OCI-M2 (cell line): Measurements from ENCODE around the gene RPS26.
"Not testable (repeated sequence)": the region's sequence is repeated elsewhere in the genome, so short reads cannot be mapped to it uniquely, and the experiment has no call there.

Experiments
- DNase-seq: peaks from one replicate; lab custom pipeline; 2025; ENCODE audit not compliant: unreplicated experiment; lab: John Stamatoyannopoulos, UW

RPS26 gene

GRCh38 chr12:56020423-56021184 lies 21.1 kb upstream of the RPS26 start, which contains the start of gene IKZF4:
IKZF4 (plus strand) TSS chr12:56021043; CDS start chr12:56021494, 451 bp downstream.
- no peak for DNase-seq

DNA sequence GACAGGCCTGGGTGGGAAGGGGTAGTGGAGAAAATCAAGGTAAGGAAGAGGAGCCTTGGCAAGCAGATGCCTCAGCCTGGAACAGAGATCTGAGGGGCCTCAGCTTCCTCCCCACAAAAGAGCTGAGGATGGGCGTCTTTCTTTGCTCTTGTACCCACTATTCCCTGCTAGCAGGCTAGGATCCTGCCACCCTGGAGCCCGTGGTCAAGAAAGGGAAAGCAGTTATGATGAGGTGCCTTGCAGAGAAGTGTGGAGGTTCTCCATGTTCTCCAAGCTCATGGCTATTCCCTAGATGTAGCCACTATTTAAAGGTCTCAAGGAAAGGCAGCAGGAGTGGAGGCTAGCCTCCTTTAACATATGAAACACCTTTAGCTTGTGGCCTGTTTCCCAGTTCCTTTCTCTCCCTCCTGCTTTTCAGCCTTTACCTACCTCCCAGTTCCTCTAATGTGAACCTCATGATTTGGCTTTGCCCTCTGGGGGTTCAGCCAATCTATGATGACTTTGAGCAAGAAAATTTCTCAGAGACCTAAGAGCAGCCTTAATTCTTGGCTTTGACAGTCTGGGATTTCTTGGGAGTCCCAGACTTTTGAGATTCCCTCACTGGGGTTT lies 19.7 kb upstream of the RPS26 start:
- DNase-seq, result no peak

GRCh38 chr12:56028511-56029165 lies 13.1 kb upstream of the RPS26 start:
- DNase-seq, result no peak

- DNase-seq, result no peak
These were observed 12.6 kb upstream of the RPS26 start for GRCh38 chr12:56029166-56029519.

DNA sequence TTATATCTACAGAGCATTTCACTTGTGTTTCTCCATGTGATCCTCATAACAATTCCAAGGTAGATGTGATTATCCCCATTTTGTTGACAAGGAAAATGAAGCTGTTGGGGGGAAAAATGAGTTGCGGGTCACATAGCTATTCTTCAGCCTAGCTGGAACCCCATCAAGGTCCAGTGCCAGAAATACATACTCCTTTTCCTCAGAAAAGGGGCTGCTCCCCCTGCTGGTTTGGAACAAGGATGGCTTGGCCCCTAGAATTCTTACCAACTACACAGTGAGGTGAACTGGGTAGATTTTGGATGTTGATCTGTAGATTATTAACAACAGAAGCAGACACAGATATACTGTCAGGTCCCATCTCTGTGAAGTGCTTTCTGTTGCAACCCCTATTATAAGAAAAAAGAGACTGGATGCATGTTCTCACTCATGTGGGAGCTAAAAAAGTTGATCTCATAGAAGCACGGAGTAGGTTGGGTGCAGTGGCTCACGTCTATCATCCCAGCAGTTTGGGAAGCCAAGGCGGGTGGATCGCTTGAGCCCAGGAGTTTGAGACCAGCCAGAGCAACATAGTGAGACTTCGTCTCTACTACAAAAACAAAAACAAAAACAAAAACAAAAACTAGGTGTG lies 11.9 kb upstream of the RPS26 start:
- no peak for DNase-seq

DNA sequence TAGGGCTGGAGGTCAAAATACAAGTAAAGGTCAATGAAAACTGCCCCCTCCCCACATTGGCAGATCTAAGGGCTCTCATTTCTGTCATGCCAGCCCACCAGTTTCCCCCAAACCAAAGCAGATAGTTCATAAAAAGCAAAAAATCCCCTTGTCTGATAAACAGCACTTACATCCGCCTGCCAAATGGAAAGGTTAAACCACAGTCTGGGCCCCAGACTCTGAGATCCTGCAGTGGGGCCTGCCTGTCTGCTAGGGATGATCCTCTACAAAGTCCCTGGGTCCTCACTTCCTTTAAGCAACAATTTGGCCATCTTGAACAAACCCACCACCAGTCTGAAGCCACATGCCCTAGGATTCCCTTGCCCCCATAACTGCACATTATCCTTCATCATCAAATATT lies 9.7 kb upstream of the RPS26 start:
- no peak for DNase-seq

DNA sequence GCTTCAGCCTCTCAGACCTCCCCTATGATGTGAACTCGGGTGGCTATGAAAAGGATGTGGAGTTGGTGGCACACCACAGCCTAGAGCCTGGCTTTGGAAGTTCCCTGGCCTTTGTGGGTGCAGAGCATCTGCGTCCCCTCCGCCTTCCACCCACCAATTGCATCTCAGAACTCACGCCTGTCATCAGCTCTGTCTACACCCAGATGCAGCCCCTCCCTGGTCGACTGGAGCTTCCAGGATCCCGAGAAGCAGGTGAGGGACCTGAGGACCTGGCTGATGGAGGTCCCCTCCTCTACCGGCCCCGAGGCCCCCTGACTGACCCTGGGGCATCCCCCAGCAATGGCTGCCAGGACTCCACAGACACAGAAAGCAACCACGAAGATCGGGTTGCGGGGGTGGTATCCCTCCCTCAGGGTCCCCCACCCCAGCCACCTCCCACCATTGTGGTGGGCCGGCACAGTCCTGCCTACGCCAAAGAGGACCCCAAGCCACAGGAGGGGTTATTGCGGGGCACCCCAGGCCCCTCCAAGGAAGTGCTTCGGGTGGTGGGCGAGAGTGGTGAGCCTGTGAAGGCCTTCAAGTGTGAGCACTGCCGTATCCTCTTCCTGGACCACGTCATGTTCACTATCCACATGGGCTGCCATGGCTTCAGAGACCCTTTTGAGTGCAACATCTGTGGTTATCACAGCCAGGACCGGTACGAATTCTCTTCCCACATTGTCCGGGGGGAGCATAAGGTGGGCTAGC lies 7.0 kb upstream of the RPS26 start:
- DNase-seq, result no peak

GRCh38 chr12:56037161-56037560 lies 4.6 kb upstream of the RPS26 start:
- DNase-seq, result no peak

DNA sequence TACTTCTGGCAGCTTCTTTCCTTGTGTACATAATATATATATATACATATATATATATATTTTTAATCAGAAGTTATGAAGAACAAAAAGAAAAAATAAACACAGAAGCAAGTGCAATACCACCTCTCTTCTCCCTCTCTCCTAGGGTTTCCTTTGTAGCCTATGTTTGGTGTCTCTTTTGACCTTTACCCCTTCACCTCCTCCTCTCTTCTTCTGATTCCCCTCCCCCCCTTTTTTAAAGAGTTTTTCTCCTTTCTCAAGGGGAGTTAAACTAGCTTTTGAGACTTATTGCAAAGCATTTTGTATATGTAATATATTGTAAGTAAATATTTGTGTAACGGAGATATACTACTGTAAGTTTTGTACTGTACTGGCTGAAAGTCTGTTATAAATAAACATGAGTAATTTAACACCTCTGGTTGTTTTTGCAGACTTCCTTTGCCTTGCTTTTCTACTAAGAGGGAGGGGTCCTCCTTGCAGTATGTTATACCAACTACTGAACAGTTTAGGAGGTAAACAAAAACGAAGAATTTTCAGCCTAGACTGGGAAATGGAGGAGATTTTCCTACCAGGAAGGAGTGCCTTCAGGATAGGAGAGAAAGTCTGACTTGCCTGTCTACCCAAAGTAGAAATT lies 3.6 kb upstream of the RPS26 start:
- DNase-seq, result no peak

- no peak for DNase-seq
These were observed 1.6 kb upstream of the RPS26 start for GRCh38 chr12:56040151-56040550.

GRCh38 chr12:56040963-56041551 lies 661 bp upstream of the RPS26 start:
- no peak for DNase-seq

DNA sequence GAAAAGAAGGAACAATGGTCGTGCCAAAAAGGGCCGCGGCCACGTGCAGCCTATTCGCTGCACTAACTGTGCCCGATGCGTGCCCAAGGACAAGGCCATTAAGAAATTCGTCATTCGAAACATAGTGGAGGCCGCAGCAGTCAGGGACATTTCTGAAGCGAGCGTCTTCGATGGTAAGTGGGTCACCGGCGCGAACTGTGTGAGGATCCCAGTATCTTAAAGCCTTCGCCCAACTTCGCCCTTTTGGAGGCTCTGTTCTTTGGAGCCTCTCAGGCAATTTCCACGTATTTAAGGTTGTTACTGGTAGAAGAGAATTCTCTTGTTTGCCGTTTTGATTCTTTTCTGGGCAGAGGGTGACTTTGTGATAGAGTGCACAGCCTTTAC lies 704 bp downstream of the RPS26 start:
- not testable (repeated sequence) for DNase-seq

DNA sequence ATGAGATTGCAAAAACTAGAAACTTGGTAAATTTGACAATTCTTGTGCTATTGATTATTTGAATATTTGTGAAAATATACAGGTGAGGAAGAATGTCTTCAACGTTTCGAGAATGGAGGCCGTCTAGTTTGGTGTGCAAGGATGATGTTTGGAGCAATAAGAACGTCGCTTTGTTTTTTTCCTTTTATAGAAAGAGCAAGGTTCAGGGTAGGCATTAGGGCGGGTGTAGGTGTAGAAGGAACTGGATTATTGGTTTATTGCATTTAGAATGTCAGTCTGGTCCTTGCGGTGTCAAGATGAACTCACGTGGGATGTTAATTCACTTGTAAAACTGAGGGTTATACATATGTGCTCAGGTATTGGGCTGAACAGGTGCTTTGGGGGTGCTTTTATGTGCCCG lies 1.1 kb downstream of the RPS26 start:
- DNase-seq, result no peak

DNA sequence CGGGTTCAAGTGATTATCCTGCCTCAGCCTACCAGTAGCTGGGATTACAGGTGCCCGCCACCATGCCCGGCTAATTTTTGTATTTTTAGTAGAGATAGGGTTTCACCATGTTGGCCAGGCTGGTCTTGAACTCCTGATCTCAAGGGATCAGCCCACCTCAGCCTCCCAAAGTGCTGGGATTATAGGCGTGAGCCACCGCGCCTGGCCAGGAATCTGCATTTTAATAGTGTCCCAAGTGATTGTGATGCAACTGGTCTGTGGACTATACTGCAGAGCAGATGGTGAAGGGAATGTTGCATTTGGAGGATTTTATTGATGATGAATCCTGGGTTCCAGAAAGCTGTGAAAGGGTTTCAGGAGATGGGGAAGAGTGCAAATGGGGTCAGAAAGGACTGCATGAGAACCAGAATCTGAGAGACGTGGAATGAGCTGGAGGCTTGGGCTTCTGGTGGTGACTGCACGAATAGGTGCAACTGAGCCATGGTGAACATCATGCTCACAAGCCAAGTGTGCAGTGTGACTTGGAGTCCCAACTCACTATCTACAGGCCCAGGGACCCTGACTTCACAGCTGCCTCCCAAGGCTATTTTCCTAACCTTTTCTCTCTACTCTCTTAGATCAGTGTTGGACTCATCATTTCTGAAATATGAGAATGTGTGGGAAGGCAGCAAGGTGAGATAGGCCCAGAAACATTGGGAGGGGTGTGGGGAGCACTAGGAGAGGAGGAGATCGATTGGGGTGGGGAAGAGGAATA lies 4.5 kb downstream of the RPS26 start:
- no peak for DNase-seq

DNA sequence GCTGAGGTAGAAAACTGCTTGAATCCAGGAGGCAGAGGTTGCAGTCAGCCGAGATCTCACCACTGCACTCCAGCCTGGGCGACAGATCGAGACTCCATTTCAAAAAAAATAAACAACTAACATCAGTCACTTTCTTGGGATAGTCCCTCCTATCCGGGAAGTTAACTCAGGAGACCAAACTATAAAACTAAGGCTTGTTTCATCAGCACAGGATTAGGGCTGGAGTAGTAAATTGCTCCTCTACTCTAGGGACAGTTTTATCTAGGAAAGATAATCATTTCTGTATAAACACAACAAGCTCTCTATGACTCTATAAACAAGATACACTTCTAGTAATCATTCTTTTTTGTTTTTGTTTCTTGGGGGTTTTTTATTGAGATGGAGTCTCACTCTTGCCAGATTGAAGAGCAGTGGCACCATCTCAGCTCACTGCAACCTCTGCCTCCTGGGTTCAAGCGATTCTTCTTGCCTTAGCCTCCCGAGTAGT lies 11.7 kb downstream of the RPS26 start:
- DNase-seq, result no peak

DNA sequence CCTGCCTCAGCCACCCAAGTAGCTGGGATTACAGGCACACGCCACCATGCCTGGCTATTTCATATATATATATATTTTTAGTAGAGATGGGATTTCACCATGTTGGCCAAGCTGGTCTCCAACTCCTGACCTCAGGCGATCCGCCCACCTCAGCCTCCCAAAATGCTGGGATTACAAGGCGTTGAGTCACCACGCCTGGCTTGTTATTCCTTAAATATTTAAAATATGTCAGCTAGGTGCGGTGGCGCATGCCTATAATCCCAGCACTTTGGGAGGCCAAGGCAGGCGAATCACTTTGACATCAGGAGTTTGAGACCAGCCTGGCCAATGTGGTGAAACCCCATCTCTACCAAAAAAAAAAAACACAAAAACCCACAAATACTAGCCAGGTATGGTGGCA lies 18.2 kb downstream of the RPS26 start:
- not testable (repeated sequence) for DNase-seq

GRCh38 chr12:56061982-56062381 lies 20.3 kb downstream of the RPS26 start:
- DNase-seq, result no peak

DNA sequence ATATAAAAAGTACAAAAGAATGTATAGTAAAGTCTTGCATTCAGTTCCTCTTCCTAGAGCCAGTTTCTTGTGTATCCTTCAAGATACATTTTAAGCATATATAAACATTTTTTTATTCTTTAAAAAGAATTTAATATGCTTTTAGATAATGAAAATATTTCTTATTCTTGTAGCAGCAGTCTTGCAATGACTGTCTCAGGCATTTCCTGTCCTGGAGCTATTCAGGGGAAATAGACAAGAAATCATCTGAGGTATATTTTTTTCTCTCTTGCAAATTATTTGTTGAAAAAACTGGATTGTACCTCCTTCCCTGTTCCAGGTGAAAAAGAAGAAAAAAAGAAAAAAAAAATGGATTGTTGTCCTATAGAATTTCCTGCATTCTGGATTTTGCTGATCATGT lies 21.3 kb downstream of the RPS26 start:
- no peak for DNase-seq

- no peak for DNase-seq
These were observed 29.9 kb downstream of the RPS26 start for GRCh38 chr12:56071648-56072047.
